Measurements from ENCODE around the gene ANP32B.

The ANP32B gene

GRCh38 chr9:98034593-98035546 is 51.7 kb downstream of the ANP32B start:
- peak; percentile 58 to 90 (median 88) for DNase-seq

GRCh38 chr9:98037357-98037756 is 54.2 kb downstream of the ANP32B start:
- DNase-seq, result no peak

- no peak for DNase-seq
Measured at GRCh38 chr9:98038958-98039357, 55.8 kb downstream of the ANP32B start.

GRCh38 chr9:98039607-98040017 is 56.5 kb downstream of the ANP32B start:
- no peak for DNase-seq

GRCh38 chr9:98040212-98040611 is 57.1 kb downstream of the ANP32B start:
- no peak for DNase-seq

- no peak for DNase-seq
Measured at GRCh38 chr9:98043915-98044314, 60.8 kb downstream of the ANP32B start.

GRCh38 chr9:98045234-98046179 is 62.4 kb downstream of the ANP32B start:
- no peak for DNase-seq

GRCh38 chr9:98046180-98046543 is 63.0 kb downstream of the ANP32B start:
- no peak for DNase-seq

- no peak for DNase-seq
Measured at GRCh38 chr9:98047002-98047401, 63.9 kb downstream of the ANP32B start.

GRCh38 chr9:98049288-98050072 is 66.3 kb downstream of the ANP32B start:
- DNase-seq, result no peak

- DNase-seq, result no peak
Measured at GRCh38 chr9:98050351-98050750, 67.2 kb downstream of the ANP32B start.

- DNase-seq, result no peak
Measured at GRCh38 chr9:98054376-98054951, 71.3 kb downstream of the ANP32B start.

- peak; percentile 79 to 91 (median 82) for DNase-seq
Measured at GRCh38 chr9:98056269-98057137, 73.4 kb downstream of the ANP32B start, which contains the start of gene NANS. TSS of gene NANS (plus strand) at chr9:98056732. CDS start at chr9:98056809, 77 bp downstream.

- DNase-seq, result no peak
Measured at GRCh38 chr9:98057138-98057799, 74.1 kb downstream of the ANP32B start.

GRCh38 chr9:98062161-98062560 is 79.0 kb downstream of the ANP32B start:
- no peak for DNase-seq

- no peak for DNase-seq
Measured at GRCh38 chr9:98064623-98065392, 81.7 kb downstream of the ANP32B start.
